OCI-M2 (cell line): ENCODE results near the gene PCDHGA4.
"Not testable (repeated sequence)": the region's sequence is repeated elsewhere in the genome, so short reads cannot be mapped to it uniquely, and the experiment has no call there.

ENCODE experiments used
- DNase-seq: peaks from one replicate; lab custom pipeline; 2025; ENCODE audit not compliant: unreplicated experiment; lab: John Stamatoyannopoulos, UW

PCDHGA4 gene

DNA sequence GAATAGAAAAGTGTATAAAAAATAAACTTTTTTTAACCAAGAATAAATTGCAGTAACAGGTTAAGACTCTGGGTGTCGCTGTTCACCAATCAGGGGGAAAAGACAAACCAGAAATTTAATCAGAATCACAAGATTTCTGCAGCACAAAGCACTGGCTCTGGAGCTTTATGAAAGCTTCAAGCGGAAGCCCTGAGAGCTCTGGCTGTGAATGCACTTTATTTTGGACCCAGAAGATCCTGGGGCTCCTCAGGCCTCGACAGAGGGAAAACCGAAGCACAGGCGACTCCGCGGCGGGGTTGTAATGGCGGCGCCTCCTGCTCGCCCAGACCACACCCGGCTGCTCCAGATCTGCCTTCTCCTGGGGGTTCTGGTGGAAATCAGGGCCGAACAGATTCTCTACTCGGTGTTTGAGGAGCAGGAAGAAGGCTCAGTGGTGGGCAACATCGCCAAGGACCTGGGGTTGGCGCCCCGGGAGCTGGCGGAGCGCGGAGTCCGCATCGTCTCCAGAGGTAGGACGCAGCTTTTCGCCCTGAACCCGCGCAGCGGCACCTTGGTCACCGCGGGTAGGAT lies at the start of gene PCDHGA4:
PCDHGA4 (plus strand) TSS at position 122 of the 570 bp plus-strand sequence; CDS start at position 209, 87 bp downstream.
- DNase-seq: no peak

DNA sequence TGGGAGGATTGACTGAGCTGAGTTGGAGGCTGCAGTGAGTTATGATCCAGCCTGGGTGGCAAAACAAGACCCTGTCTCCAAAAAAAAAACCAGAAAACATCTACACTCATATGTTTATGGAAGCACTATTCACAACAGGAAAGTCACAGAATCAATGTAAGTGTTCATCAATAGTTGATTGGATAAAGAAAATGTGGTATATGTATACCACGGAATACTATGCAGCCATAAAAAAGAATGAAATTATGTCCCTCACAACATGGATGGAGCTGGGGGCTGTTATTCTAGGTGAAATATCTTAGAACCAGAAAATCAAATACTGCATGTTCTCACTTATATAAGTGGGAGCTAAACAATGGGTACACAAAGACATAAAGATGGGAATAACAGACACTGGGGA lies 48.2 kb upstream of the PCDHGA4 start:
- no peak for DNase-seq

DNA sequence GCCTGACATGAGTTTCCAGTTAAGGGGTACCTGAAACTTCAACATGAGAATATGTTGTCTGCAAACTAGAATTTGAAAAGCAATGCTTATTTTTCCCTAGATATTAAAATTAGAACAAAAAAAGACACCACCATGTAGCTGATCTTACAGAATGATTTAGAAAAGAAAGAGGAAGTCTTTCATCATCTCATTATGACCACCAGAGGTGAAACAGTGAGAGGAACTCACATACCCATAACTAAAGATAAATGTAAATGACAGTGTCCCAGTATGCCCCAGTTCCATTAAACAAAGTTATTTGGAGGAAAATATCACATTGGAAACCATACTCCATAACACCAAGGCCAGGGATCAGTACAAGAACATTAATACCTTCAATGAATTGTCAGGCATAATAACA lies 41.1 kb upstream of the PCDHGA4 start:
- no peak for DNase-seq

DNA sequence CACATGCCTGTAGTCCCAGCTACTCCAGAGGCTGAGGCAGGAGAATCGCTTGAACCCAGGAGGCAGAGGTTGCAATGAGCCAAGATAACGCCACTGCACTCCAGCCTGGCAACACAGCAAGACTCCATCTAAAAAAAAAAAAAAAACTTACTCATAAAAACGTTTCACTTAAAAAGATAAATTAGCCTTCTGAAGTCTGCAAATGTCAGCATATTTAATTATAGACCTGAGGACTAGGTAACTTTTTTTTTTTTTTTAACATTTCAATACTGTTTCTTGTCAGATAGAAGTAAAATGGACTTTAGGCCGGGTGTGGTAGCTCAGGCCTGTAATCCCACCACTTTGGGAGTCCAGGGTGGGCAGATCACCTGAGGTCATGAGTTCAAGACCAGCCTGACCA lies 37.9 kb upstream of the PCDHGA4 start:
- DNase-seq: not testable (repeated sequence)

DNA sequence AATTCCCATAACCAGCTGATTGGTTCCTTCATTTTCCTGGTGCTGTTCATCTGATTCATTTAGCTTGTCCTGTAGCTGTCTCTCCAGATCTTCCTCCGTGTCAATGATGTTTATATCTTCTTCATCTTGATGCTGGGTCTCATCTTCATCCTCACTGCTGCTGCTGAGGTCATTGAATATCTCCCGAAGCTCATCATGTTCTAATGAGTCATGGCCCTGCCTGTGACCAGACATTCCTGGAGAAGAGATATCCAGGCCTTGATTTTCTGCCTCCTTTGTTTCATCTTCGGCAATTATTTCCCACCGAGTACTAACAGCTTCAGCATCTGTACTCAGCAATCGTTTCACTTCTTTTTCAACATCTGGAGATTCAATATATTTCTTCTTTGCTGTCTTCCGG lies 35.6 kb upstream of the PCDHGA4 start:
- DNase-seq: no peak

DNA sequence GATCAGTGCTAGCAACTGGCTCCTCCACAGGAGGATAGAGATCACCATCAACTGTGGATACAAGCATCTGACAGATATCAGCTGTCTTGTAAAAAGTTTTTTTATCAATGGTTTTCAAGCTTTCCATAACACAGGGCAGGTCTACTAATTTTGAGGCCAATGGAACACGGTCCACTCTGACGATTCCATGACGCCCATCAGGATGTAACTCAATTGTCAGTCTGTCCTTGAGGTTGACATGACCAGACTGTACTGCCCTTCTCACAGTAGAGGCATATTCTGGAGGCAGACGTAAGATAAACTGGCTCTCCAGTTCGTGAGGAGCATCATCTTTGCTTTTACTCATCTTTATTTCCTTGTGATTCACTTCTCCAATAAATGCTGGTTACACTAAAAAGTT lies 35.1 kb upstream of the PCDHGA4 start:
- DNase-seq: no peak

DNA sequence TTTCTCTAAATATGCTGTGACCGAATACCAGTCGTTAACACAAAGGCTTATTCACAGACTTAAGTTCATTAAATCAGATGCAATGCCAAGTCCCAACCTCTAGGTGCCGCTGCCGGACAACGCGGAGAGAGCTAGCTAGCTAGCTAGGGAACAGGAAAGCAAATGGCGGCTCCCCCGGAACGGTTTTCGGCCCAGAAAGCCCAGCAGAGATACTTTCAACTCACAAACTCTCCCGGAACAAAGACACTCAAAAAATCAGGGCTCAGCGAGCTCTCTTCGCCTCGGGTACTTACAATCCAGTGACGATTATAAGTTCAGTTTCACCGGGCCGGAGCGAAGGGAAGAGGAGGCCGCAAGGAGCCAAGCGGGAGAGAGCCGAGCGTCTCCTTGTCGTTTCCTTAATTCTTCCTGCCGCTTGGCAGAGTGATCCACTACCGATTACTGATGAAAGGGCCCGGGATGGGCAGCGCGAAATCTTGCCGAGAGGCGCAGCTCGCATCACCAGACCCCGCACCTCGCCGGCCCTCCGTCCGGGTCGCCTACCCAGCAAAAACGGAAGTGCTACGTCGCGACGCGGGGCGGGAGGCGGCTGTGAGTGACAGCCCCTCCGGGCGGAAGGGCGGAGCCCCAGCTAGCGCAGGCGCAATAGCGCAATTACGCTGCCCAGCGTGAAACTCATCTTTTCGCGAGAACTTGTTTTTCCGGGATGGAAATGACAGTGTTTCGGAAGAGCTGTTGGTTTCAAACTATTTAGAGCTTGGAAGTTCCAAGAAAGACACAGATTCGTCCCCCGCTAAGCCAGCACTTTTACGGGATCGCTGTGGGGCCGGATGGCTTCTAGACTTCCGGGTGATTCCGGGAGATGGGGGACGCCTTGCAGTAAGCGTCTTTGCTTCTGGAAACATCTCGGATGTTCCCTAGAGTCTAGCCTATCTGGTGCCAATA lies 34.3 kb upstream of the PCDHGA4 start, which contains the start of gene TAF7:
TAF7 (minus strand) TSS at position 560 of the 945 bp plus-strand sequence. CDS start 740 bp downstream, outside the sequence.
- peak; percentile 71 for DNase-seq

DNA sequence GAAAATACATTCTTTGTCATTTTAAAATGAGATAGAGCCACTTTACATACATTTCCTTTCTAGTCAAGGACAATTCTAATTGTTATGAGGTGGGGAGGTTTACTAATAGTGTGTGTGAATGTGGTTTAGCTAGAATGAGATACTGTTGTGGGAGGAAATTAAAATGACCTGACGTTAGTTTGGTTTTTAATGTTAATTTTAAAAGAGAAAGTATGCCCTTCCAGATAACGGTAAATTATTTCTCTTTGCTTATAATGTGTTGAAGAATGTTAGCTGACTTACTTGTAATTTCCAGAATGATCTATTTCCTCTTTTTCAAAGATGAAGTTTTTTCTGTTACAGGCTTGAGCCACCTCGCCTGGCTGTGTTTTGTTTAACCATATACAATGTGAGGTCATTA lies 32.6 kb upstream of the PCDHGA4 start:
- no peak for DNase-seq

DNA sequence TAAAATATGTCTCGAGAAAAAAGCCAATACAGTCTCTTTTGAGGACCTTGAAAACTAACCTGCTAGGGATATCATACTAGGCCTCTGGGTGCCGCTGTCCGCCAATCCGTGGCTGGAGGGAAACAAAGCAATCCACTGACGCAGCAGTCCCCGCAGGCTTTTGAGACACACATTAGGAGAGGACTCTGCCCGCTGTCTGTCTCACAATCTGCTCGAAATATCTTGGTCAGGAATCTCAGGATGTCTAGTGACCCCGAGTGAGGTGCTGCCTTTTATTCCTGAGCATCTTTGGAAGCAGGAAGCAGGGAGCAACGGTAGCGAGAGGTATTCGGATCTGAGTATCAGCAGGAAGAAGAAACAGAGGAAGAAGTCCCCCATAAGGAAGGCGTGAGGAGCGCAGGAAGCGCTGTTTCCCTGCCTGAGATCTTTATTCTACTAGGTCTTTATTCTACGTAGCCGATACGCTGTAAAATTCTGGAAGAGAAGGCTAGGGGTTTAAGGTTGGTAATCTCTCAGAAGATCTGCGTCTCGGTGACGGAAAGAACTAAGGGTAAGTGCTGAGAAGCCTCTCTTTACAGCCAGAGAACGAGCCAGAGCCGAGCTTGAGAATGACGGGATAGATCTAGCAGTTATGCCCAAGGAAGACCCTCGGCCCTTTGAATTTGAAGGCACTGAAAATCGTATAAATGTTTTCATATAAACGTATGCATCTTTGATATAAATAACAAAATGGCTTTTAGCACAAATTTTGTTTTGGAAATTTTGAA lies 28.6 kb upstream of the PCDHGA4 start:
- no peak for DNase-seq

DNA sequence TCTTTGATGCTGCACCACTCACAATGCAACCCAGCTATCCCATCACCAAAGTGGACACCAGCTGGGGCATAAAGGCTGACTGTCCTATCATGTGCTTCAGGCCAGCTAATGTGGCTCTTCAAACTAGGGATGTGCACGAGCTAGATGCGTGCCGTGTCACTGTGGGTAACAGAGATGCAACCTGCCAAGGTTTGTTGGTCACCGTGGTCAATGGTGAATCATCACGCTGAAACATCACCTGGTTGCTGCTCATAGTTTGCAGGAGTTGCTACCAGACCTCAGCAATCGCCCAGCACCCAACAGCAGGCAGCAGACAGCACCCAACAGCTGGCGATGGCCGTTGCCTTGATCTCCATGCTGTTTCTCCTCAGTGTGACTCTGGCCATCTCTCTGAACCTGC lies 26.6 kb upstream of the PCDHGA4 start:
- no peak for DNase-seq

DNA sequence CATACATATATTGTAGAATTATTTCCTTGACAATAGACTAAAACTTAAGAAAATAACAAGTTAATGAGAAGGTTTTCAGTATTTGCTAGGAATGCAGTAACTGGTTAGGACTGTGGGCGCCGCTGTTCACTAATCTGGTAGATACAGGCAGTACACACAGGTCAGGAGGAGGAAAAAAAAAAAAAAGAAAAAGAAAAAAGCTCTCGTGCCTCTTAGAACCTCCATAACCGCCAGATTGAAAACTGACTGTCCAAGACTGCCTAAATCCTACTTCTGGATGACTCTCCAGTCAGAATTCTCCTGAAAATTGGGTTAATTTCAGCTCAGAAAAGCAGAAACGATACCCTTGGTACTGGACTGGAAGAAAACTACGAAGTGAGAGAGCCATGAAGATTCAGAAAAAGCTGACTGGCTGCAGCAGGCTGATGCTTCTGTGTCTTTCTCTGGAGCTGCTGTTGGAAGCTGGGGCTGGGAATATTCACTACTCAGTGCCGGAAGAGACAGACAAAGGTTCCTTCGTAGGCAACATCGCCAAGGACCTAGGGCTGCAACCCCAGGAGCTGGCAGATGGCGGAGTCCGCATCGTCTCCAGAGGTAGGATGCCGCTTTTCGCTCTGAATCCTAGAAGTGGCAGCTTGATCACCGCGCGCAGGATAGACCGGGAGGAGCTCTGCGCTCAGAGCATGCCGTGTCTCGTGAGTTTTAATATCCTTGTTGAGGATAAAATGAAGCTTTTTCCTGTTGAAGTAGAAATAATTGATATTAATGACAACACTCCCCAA lies 24.3 kb upstream of the PCDHGA4 start, which contains the start of gene PCDHGA1:
PCDHGA1 (plus strand) TSS at position 216 of the 782 bp plus-strand sequence.
- DNase-seq: no peak

DNA sequence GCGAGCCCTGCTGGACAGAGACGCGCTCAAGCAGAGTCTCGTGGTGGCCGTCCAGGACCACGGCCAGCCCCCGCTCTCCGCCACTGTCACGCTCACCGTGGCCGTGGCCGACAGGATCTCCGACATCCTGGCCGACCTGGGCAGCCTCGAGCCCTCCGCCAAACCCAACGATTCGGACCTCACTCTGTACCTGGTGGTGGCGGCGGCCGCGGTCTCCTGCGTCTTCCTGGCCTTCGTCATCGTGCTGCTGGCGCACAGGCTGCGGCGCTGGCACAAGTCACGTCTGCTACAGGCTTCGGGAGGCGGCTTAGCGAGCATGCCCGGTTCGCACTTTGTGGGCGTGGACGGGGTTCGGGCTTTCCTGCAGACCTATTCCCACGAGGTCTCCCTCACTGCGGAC lies 22.2 kb upstream of the PCDHGA4 start:
- not testable (repeated sequence) for DNase-seq

DNA sequence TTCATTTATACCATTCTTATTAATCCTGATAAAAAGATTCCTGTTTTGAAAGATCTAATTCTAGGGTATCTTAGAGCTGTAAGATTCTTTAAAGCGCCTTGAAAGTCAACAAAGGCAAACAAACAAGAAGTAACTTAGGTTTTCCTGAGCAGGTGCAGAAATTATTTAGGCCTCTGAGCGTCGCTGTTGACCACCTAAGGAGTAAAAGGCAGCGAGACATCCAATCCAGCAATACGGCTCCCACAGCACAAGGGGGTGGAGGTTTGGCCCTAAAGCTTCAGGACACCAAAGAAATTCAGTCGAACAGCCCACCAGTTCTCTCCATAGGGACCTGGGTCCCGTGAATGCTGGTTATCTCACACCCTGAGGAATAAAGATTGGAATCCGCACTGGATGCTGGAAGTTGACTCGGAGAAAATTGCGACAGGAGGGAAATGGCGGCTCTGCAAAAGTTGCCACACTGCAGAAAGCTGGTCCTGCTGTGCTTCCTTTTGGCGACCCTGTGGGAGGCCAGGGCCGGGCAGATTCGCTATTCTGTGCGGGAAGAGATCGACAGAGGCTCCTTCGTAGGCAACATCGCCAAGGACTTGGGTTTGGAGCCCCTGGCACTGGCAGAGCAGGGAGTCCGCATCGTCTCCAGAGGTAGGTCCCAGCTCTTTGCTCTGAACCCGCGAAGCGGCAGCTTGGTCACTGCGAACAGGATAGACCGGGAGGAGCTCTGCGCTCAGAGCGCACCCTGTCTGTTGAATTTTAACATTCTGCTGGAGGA lies 16.1 kb upstream of the PCDHGA4 start, which contains the start of gene PCDHGA2:
PCDHGA2 (plus strand) TSS at position 223 of the 769 bp plus-strand sequence.
- DNase-seq: no peak

DNA sequence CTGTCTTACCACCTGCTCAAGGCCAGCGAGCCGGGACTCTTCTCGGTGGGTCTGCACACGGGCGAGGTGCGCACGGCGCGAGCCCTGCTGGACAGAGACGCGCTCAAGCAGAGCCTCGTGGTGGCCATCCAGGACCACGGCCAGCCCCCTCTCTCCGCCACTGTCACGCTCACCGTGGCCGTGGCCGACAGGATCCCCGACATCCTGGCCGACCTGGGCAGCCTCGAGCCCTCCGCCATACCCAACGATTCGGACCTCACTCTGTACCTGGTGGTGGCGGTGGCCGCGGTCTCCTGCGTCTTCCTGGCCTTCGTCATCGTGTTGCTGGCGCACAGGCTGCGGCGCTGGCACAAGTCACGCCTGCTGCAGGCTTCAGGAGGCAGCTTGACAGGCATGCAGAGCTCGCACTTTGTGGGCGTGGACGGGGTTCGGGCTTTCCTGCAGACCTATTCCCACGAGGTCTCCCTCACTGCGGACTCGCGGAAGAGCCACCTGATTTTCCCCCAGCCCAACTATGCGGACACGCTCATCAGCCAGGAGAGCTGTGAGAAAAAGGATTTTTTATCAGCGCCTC lies 14.0 kb upstream of the PCDHGA4 start:
- DNase-seq: not testable (repeated sequence)

DNA sequence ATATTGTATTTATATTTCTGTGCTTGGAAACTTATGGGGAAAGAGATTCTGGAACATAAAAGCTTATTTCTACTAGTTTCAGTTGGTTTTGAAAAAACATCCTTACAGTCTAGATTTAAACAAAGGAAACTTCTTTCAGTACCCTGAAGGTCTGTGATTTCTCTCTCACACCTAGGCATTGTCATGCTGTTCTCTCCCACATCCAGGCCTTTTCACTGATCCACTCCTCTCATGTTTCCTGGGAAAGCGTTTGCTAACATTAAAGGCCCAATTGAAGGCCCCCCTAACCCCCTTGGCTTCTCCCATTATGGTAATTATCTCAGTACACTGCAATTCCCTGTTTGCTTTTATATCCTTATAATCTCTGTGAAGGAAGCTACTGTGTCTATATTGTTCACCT lies 12.0 kb upstream of the PCDHGA4 start:
- DNase-seq: no peak

DNA sequence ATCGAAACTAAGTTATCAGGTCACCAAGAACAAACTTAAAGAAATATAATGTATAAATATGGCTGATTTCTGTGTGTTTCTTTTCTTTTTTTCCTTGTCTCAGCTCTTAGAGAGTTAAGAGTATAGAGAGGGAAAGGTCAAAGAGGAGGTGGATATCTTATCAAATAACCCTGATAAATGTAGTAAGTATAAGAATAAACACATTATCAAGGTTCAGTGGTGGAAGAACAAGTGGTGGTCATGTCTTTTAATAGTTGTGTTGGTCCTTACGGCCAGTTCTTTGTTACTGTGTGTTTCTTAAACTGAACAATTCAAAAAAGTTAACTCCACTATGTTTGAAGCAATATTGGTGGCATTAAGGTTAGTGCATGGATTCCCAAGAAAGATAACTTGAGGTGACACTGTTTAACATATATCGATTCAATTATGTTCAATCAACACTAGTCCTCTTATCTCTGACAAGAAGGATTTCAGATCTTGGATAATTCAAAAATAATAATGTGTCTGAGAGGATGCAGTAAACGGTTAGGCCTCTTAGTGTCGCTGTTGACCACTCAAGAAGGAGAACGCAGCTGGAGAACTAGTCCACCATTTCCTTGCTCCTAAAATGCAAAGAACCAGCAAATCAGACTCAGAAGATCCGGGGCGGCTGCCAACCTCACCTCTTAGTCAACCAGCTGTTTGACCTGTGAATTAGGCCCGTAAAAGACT lies 11.4 kb upstream of the PCDHGA4 start, which contains the start of gene PCDHGA3:
PCDHGA3 (plus strand) TSS at position 588 of the 711 bp plus-strand sequence. CDS start 205 bp downstream, outside the sequence.
- DNase-seq: no peak

DNA sequence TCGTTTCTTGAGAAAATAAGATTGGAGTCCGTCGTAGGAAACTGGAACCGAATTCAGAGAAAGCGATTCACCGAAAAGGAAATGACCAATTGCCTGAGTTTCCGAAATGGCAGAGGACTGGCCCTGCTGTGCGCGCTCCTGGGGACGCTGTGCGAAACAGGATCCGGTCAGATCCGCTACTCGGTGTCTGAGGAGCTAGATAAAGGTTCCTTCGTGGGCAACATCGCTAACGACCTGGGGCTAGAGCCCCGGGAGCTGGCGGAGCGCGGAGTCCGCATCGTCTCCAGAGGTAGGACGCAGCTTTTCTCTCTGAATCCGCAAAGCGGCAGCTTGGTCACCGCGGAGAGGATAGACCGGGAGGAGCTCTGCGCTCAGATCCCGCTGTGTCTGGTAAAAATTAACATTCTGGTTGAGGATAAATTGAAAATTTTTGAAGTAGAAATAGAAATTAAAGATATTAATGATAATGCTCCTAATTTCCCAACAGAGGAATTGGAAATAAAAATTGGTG lies 10.8 kb upstream of the PCDHGA4 start:
- no peak for DNase-seq

DNA sequence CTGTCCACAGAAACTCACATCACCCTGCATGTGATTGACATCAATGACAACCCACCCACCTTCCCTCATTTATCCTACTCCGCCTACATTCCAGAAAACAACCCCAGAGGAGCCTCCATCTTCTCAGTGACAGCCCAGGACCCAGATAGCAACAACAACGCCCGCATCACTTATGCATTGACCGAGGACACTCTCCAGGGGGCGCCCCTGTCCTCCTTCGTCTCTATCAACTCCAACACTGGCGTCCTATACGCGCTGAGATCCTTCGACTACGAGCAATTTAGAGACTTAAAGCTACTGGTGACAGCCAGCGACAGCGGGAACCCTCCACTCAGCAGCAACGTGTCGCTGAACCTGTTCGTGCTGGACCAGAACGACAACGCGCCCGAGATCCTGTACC lies 9.5 kb upstream of the PCDHGA4 start:
- DNase-seq: no peak
